GM18867 (cell line): Measurements from ENCODE around the gene MPIG6B.
"Not testable (repeated sequence)": the region's sequence is repeated elsewhere in the genome, so short reads cannot be mapped to it uniquely, and the experiment has no call there.

Experiments used
- ATAC-seq: cut with Tn5 transposase; IDR thresholded peaks from one replicate; pipeline ENCODE4 v1.9.1; 2021; ENCODE audit warnings: mild to moderate bottlenecking, moderate library complexity; ENCODE audit not compliant: unreplicated experiment

MPIG6B gene

DNA sequence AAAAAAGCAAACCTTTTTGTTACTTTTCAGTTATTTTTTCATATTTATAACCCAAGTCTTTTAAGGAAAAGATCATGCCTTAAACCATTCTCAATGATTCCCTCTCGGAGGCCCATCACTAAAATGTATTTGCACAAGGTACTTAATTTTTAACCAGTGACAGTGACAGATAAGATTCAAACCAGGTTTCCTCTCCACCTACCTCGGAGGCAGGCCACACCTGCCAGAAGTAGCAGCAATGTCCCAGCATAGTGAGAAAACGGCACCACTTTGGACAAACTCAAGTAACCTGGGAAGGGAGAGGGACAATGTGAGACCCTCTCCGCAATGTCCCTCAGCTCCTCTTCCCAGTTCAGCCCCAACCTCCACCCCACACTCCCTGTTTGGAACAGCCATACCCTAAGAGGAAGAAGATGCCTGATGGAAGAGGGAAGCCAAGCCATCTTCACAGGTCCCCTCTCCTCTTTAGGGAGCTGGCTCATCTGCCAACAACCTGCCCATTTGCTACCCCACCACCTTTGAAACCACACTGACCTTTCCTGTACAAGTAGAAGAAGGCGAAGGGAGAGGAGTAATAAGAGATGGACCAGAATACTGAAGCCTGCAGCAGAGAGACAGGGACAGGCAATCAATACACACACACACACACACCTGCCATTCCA lies 22.3 kb upstream of the MPIG6B start:
- ATAC-seq: no peak

- no peak for ATAC-seq
These were observed 21.3 kb upstream of the MPIG6B start for GRCh38 chr6:31701666-31702404.

- peak; percentile 3 for ATAC-seq
These were observed 20.8 kb upstream of the MPIG6B start for GRCh38 chr6:31702405-31702818.

- ATAC-seq: peak; percentile 89
These were observed 20.1 kb upstream of the MPIG6B start, which contains the start of gene ABHD16A for GRCh38 chr6:31702819-31703716. TSS of gene ABHD16A (minus strand) at chr6:31703324. CDS start at chr6:31703281, 43 bp downstream.

GRCh38 chr6:31705931-31706330 lies 17.2 kb upstream of the MPIG6B start:
- ATAC-seq: no peak

DNA sequence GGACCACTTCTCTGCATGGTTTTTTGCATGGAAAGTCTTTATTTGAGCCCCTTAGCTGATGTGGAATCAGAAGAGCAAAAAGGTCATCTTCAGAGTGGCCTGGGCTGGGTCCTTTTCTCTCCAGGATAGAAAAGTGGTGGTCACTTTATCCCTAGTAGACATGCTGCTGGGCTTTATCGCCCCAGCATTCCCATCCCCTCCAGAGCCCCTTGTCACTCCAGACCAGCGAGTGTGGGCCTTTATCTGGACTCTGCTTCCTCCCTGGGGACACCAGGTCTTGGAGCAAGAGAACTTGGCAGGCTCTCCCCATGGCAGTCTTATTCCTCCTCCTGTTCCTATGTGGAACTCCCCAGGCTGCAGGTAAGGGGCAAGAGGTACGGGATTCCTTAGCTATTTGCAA lies 16.6 kb upstream of the MPIG6B start, which contains the start of gene LY6G6F:
Gene LY6G6F (plus strand): TSS at position 268 of the 400 bp plus-strand sequence. CDS start 41 bp downstream, at position 309.
- no peak for ATAC-seq

DNA sequence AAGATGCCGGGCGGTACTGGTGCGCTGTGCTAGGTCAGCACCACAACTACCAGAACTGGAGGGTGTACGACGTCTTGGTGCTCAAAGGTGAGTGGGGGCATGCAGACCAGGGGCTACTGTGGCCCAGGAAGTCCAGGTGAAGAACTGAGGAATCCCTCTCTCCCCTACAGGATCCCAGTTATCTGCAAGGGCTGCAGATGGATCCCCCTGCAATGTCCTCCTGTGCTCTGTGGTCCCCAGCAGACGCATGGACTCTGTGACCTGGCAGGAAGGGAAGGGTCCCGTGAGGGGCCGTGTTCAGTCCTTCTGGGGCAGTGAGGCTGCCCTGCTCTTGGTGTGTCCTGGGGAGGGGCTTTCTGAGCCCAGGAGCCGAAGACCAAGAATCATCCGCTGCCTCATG lies 15.5 kb upstream of the MPIG6B start:
- no peak for ATAC-seq

GRCh38 chr6:31708224-31708623 lies 14.9 kb upstream of the MPIG6B start:
- ATAC-seq: no peak

DNA sequence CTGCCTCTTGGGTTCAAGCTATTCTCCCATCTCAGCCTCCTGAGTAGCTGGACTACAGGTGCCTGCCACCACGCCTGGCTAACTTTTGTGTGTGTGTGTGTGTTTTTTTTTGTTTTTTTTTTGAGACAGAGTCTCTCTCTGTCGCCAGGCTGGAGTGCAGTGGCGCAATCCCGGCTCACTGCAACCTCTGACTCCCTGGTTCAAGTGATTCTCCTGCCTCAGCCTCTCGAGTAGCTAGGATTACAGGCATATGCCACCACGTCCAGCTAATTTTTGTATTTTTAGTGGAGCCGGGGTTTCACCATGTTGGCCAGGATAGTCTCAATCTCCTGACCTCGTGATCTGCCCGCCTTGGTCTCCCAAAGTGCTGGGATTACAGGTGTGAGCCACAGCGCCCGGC lies 14.0 kb upstream of the MPIG6B start:
- not testable (repeated sequence) for ATAC-seq

DNA sequence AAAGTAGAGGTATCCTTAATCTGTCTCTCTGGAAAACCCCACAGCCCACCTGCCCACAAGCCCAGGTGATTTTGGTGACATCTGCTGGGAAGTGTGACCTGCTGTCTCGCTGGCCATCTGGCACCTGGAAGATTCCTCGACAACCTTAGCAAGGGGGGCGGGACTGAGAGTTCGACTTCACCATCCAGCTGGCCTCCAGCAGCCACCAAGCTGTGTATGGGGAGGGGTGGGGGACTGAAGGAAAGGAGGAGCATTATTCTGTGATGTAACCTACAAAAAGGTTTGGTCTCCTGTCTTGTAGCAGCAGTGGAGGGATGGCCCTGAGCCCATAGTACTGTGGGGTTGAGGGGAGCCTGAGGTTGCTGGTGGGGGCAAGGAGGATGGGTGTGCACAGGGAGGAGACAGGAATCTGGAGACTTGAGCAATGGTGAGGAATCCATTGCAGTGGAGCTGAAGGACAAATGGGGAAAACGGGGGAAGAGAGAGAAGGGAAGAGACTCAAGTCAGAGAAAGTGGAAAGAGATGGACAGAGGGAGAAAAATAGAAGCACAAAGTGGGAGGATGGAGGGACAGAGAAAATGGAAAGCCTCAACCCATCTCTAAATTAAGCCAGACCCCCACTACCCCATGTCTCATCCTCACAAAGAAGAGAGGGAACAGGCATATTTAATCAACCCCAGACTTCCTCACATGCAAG lies 12.5 kb upstream of the MPIG6B start:
- no peak for ATAC-seq

DNA sequence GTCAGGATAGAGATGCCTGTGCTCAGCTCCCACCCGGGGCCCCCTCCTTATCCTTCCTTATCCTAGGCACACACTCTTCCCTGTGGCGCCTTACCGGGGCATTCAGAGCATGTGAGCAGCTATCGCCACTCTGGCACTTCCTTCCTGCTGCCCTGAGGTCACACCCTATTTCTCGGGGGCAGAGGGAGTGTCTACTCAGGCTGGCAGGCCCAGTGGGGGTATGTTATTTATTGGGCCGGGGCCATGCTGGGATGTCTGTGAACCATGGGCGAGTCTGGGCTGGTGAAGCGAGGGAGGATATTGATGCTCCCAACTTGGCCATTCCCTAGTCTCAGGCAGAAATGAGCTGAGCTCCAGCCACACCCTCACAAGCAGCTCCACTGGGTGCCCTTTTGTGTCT lies 11.9 kb upstream of the MPIG6B start:
- no peak for ATAC-seq

DNA sequence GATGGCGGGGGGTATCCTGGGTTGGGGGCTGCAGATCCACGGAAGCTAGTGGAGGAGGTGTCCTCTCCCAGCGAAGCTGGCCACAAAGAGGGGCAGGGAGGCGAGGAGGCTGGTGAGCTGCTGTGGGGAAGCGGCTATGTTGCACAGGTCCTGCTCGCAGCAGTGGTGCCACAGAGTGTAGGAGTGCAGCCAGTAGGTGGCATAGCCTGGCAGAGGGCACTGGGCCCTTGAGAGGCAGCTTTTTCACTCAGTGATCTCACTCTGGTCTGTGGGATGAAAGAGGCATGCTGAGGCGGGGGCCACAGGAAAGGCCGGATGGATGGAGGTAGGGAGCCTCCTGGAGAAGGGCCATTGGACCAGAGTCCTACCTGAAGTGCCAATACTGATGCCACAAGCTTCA lies 10.9 kb upstream of the MPIG6B start:
- no peak for ATAC-seq

- no peak for ATAC-seq
These were observed 9.7 kb upstream of the MPIG6B start for GRCh38 chr6:31713465-31713864.

- ATAC-seq: no peak
These were observed 9.0 kb upstream of the MPIG6B start for GRCh38 chr6:31713991-31714684.

- ATAC-seq: no peak
These were observed 7.9 kb upstream of the MPIG6B start, which contains the start of gene LY6G6D for GRCh38 chr6:31715022-31715958. TSS of gene LY6G6D (plus strand) at chr6:31715348. CDS start at chr6:31715356, 8 bp downstream.

- no peak for ATAC-seq
These were observed 5.5 kb upstream of the MPIG6B start for GRCh38 chr6:31717499-31718222.

DNA sequence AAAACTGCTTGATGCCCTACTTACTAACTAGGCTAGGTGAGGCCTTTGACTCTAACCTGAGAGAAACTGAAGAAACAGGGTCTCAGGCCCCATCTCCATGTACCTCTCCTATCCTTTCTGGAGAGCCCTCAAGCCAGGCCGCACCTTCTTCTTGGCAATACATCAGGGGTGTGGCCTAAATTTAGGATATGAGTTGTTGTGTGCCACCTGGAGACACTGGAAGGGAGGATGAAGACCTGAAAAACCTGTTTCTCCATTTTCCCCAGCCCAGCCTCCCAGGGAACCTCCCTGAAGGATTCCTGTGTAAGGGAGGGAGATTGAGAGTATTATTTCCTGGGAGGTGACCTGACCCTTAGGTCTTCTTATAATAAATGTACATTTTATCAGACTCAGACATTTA lies 4.9 kb upstream of the MPIG6B start:
- no peak for ATAC-seq

DNA sequence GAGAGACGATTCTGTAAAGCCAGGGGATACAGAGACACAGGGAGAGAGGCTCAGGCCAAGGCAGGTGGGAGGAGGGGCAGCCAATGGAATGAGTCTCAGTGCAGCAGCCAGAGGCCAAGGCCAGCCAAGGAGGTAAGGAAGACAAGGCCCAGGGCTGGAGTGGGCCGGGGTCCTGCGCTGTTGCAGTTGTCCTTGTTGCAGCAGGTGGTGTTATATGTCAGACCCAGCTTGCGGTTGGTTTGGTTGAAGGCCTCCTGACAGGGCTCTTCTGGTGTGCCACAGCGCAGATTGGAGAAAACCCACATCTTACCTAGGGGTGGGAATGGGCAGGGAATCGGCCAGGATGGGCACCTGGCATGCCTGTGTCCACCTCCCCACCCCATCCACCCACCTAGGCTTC lies 4.2 kb upstream of the MPIG6B start:
- ATAC-seq: no peak
